Endothelial cell (in vitro differentiated cells): ENCODE results near the gene TMEM132D. TPM values are rescaled to one million over a fixed set of nuclear protein-coding genes. Genes with fewer than 3 reads are reported as not detected.

ENCODE experiments used
- DNase-seq: peaks from one replicate; pipeline ENCODE4 v3.0.0; 2021; ENCODE audit warnings: low spot score
- H3K27ac Mint-ChIP-seq: one replicate; pipeline ENCODE4 v1.8.0; 2021; ENCODE audit warnings: mixed read lengths, inconsistent platforms; ENCODE audit not compliant: unreplicated experiment
- H3K27me3 Mint-ChIP-seq: one replicate; pipeline ENCODE4 v1.8.0; 2021; ENCODE audit warnings: mild to moderate bottlenecking, moderate library complexity, mixed read lengths, inconsistent platforms; ENCODE audit not compliant: unreplicated experiment
- H3K36me3 Mint-ChIP-seq: one replicate; pipeline ENCODE4 v1.8.0; 2021; ENCODE audit warnings: mild to moderate bottlenecking, low read depth, mixed read lengths, inconsistent platforms; ENCODE audit not compliant: unreplicated experiment
- H3K4me1 Mint-ChIP-seq: one replicate; pipeline ENCODE4 v1.8.0; 2021; ENCODE audit warnings: mild to moderate bottlenecking, mixed read lengths, inconsistent platforms; ENCODE audit not compliant: unreplicated experiment
- H3K4me3 Mint-ChIP-seq: one replicate; pipeline ENCODE4 v1.8.0; 2021; ENCODE audit warnings: mild to moderate bottlenecking, mixed read lengths, inconsistent platforms; ENCODE audit not compliant: unreplicated experiment
- H3K9me3 Mint-ChIP-seq: one replicate; pipeline ENCODE4 v1.8.0; 2021; ENCODE audit warnings: mixed read lengths, inconsistent platforms; ENCODE audit not compliant: unreplicated experiment
- CTCF ChIP-seq: fragments of 200-600 bp; sonication (generic); IDR thresholded peaks from one replicate; pipeline ENCODE4 v1.5.0; 2021; ENCODE audit warnings: antibody characterized with exemption; ENCODE audit not compliant: unreplicated experiment
- total RNA-seq: library from RNA; stranded (reverse); fragmentation: NEBNext Ultra II Directional; extraction: Animal tissue kit (Norgen Biotek cat#: 25700); gene quantifications from one replicate; pipeline ENCODE4 v1.2.1, GENCODE V29; 2021; ENCODE audit not compliant: unreplicated experiment

The TMEM132D gene
- total RNA-seq, 1 donor from 2014 or later: not detected

GRCh38 chr12:129765719-129766118, 138.1 kb downstream of the TMEM132D start:
- Mint-ChIP-seq H3K36me3 (peaks cover 12% of the 10 kb centered on the region), H3K9me3 (peaks cover 46% of the 10 kb centered on the region), H3K27ac (no peak overlapping the region), H3K4me3 (no peak overlapping the region), H3K4me1 (no peaks in the 10 kb centered on the region), H3K27me3 (peaks cover 7% of the 10 kb centered on the region)
- no peak for TF ChIP-seq CTCF
- no peak for DNase-seq

DNA sequence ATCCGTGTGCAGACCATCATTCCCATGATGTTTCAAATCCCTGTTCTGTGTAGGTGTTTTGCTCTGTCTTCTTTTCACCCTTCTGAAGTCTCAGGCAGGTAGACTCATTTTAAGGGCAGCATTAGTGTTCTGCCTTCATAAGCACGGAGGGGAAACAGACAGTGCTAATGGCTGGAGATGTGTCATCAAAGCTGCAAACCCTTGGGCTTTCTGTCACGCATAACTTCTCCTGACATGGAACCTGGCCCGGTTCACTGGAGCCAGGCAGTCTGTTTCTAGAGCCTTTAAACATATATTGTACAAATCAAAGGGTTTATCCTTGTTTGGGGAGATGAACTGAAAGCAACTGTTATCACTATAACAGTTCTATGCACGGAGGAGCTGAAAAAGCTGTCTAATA, 141.4 kb downstream of the TMEM132D start:
- H3K4me1 Mint-ChIP-seq: no peaks in the 10 kb centered on the region
- H3K27ac Mint-ChIP-seq: no peak overlapping the region
- peaks cover 41% of the 10 kb centered on the region for H3K9me3 Mint-ChIP-seq
- peaks cover 16% of the 10 kb centered on the region for H3K36me3 Mint-ChIP-seq
- no peak for DNase-seq
- no peak overlapping the region for H3K4me3 Mint-ChIP-seq
- TF ChIP-seq CTCF: no peak
- peaks cover 6% of the 10 kb centered on the region for H3K27me3 Mint-ChIP-seq

DNA sequence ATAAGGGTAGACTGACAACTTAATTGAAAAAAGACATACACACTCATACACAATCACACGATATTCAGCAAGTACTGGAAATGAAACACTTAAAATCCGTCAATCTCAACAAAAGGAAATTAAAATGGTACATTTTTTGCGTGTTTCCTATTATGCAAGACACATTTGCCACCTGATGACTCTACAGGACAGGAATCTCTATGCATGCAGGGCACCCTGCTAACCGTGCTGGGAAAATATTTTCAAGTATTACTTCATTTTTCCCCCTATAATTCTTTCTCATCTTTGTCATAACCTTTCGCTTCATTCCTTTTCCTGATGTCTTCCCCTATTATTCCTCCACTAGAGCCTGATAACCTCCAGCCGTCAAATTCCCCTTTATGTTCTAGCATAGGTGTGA, 150.2 kb downstream of the TMEM132D start:
- Mint-ChIP-seq H3K4me3 (no peak overlapping the region), H3K27me3 (no peaks in the 10 kb centered on the region), H3K27ac (no peak overlapping the region), H3K4me1 (no peaks in the 10 kb centered on the region), H3K36me3 (peaks cover 3% of the 10 kb centered on the region), H3K9me3 (peaks cover 24% of the 10 kb centered on the region)
- TF ChIP-seq CTCF: no peak
- DNase-seq: no peak

DNA sequence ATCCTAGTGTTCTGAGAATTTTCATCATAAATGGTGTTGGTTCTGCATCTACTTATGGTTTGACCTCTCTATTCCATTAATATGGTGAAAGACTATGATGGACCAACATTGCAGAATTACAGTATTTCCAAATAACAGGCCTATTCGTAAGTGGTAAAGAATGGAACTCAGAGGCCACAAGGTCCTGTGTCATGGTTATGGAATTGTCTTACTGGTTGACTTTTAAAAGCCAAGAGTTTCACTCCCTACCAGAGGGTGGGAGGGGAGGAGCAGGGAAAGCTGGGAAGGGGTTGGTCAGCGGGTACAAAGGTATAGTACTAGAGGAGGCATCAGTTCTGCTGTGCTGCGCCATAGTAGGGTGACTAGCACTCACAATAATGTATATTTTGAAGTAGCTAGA, 153.4 kb downstream of the TMEM132D start:
- no peaks in the 10 kb centered on the region for H3K27me3 Mint-ChIP-seq
- DNase-seq: no peak
- no peak overlapping the region for H3K27ac Mint-ChIP-seq
- no peaks in the 10 kb centered on the region for H3K4me1 Mint-ChIP-seq
- H3K4me3 Mint-ChIP-seq: no peak overlapping the region
- peaks cover 20% of the 10 kb centered on the region for H3K9me3 Mint-ChIP-seq
- peaks cover 3% of the 10 kb centered on the region for H3K36me3 Mint-ChIP-seq
- no peak for TF ChIP-seq CTCF

- peaks cover 33% of the 10 kb centered on the region for H3K9me3 Mint-ChIP-seq
- no peak for TF ChIP-seq CTCF
- H3K4me3 Mint-ChIP-seq: no peak overlapping the region
- peaks cover 3% of the 10 kb centered on the region for H3K36me3 Mint-ChIP-seq
- H3K27me3 Mint-ChIP-seq: no peaks in the 10 kb centered on the region
- no peaks in the 10 kb centered on the region for H3K4me1 Mint-ChIP-seq
- H3K27ac Mint-ChIP-seq: no peak overlapping the region
- DNase-seq: no peak
Measured at GRCh38 chr12:129746318-129746717, 157.5 kb downstream of the TMEM132D start.
